ENCODE data around the gene CLEC11A. TPM values are rescaled to one million over a fixed set of nuclear protein-coding genes. Genes with fewer than 3 reads are reported as not detected.
"Not testable (repeated sequence)": the region's sequence is repeated elsewhere in the genome, so short reads cannot be mapped to it uniquely, and the experiment has no call there.

The CLEC11A gene
- total RNA-seq, 6 experiments from 2014 or later: 1.7 to 9.9 (median 5.0) TPM

GRCh38 chr19:50770888-50771287 lies 47.7 kb downstream of the CLEC11A start:
- Histone ChIP-seq H3K27me3 (peaks cover 0 to 5% of the 10 kb centered on the region in 2 donors), H3K4me1 (no peaks in the 10 kb centered on the region), H3K27ac (no peak overlapping the region), H3K4me3 (no peak overlapping the region), H3K36me3 (no peaks in the 10 kb centered on the region), H3K9me3 (no peaks in the 10 kb centered on the region)
- ATAC-seq: no peak
- intact Hi-C loops (cut with DNase I): no loop called here
- WGBS (ENCODE audit: insufficient coverage, low coverage, low lambda C conversion rate, missing lambda C conversion rate): 60% methylated on average over 2 of the region's 13 CpGs
- DNase-seq: no peak
- TF ChIP-seq, protein P1, sequence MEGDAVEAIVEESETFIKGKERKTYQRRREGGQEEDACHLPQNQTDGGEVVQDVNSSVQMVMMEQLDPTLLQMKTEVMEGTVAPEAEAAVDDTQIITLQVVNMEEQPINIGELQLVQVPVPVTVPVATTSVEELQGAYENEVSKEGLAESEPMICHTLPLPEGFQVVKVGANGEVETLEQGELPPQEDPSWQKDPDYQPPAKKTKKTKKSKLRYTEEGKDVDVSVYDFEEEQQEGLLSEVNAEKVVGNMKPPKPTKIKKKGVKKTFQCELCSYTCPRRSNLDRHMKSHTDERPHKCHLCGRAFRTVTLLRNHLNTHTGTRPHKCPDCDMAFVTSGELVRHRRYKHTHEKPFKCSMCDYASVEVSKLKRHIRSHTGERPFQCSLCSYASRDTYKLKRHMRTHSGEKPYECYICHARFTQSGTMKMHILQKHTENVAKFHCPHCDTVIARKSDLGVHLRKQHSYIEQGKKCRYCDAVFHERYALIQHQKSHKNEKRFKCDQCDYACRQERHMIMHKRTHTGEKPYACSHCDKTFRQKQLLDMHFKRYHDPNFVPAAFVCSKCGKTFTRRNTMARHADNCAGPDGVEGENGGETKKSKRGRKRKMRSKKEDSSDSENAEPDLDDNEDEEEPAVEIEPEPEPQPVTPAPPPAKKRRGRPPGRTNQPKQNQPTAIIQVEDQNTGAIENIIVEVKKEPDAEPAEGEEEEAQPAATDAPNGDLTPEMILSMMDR (IDR thresholded peaks at IDR 0.05): no peak
- TF ChIP-seq POLR2A (IDR thresholded peaks at IDR 0.05): no peak

DNA sequence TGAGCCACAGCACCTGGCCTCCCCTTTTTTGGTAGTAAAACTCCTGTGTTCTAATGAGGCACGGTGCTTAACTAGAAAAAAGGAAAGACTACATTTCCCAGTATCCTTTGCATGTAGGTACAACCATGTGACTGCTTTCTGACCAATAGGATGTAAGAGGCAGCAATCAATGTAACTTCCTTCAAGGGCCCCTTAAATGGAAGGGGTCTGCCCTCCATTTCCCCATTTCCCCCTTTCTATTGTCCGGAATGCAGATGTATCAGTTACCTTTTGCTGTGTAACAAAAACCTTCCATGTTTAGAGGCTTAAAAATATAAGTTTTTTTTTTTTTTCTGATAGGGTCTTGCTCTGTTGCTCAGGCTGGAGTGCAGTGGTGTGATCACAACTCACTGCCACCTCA lies 49.3 kb downstream of the CLEC11A start:
- H3K4me3 ChIP-seq: no peak overlapping the region
- WGBS (ENCODE audit: insufficient coverage, low coverage, low lambda C conversion rate, missing lambda C conversion rate): 39% methylated on average over 2 of the region's 2 CpGs
- no peak for ATAC-seq
- TF ChIP-seq POLR2A (IDR thresholded peaks at IDR 0.05): no peak
- TF ChIP-seq, protein P1 (IDR thresholded peaks at IDR 0.05): no peak
- no peaks in the 10 kb centered on the region for H3K4me1 ChIP-seq
- H3K36me3 ChIP-seq: no peaks in the 10 kb centered on the region
- intact Hi-C loops (cut with DNase I): no loop called here
- no peaks in the 10 kb centered on the region for H3K9me3 ChIP-seq
- no peak overlapping the region for H3K27ac ChIP-seq
- DNase-seq: no peak
- peaks cover 0 to 13% of the 10 kb centered on the region in 2 donors for H3K27me3 ChIP-seq

DNA sequence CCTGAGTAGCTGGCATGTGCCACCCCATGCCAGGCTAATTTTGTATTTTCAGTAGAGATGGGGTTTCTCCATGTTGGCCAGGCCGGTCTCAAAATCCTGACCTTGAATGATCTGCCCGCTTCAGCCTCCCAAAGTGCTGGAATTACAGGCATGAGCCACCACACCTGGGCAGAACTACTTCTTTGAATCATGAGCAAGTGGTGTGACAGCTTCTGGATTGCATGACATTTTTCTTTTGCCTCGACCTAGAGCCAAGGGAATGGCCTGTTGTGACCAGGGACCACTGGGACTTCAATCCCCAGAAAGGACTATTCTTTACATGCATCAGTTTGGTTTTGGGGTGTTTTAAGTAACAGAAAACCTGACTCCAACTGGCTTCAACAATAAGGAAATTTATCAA lies 49.7 kb downstream of the CLEC11A start:
- 63% methylated on average over 3 of the region's 3 CpGs for WGBS (ENCODE audit: insufficient coverage, low coverage, low lambda C conversion rate, missing lambda C conversion rate)
- peaks cover 0 to 13% of the 10 kb centered on the region in 2 donors for H3K27me3 ChIP-seq
- intact Hi-C loops (cut with DNase I): not testable (repeated sequence)

GRCh38 chr19:50773454-50773853 lies 50.3 kb downstream of the CLEC11A start:
- WGBS (ENCODE audit: insufficient coverage, low coverage, low lambda C conversion rate, missing lambda C conversion rate): 45% methylated on average over 4 of the region's 7 CpGs
- H3K27ac ChIP-seq; H3K4me1 ChIP-seq; H3K36me3 ChIP-seq; H3K4me3 ChIP-seq; DNase-seq; H3K9me3 ChIP-seq; ATAC-seq; intact Hi-C loops (cut with DNase I): not testable (repeated sequence)
- H3K27me3 ChIP-seq: peaks cover 0 to 14% of the 10 kb centered on the region in 2 donors

More for the DNA sequence above, 49.7 kb downstream of the CLEC11A start:
- not testable (repeated sequence) for H3K4me3 ChIP-seq, H3K36me3 ChIP-seq, ATAC-seq, H3K9me3 ChIP-seq, DNase-seq, H3K4me1 ChIP-seq, H3K27ac ChIP-seq

Other genes with a start within 250 kb of the CLEC11A start
- 10 to 100 TPM; 48.6 to 82.8 (median 74.2) TPM for gene EMC10, start 246.9 kb upstream of the CLEC11A start, total RNA-seq
- gene GARIN5A, start 246.5 kb upstream of the CLEC11A start, total RNA-seq: 1 to 10 TPM in 5 of 6 experiments, under 1 TPM in 1; 0.68 to 2.3 (median 1.5) TPM
- gene JOSD2, start 212.2 kb upstream of the CLEC11A start, total RNA-seq: 10 to 100 TPM; 15.0 to 27.5 (median 19.1) TPM
- 10 to 100 TPM; 22.1 to 67.8 (median 44.8) TPM for gene ASPDH, start 209.5 kb upstream of the CLEC11A start, total RNA-seq
- 1 to 10 TPM in 1 of 6 experiments, under 1 TPM in 5; 0.22 to 1.2 (median 0.52) TPM for gene LRRC4B, start 154.9 kb upstream of the CLEC11A start, total RNA-seq
- gene SYT3, start 83.5 kb upstream of the CLEC11A start, total RNA-seq: not detected
- not detected for gene C19orf81, start 73.9 kb upstream of the CLEC11A start, total RNA-seq
- under 1 TPM in 4 of 6 experiments, not detected in 2; 0.07 to 0.62 (median 0.25) TPM for gene SHANK1, start 3.6 kb upstream of the CLEC11A start, total RNA-seq
- gene GPR32, start 47.1 kb downstream of the CLEC11A start, total RNA-seq: not detected
- gene ACP4, start 67.1 kb downstream of the CLEC11A start, total RNA-seq: under 1 TPM in 1 of 6 experiments, not detected in 5; 0.37 TPM
- gene KLK1, start 100.4 kb downstream of the CLEC11A start, total RNA-seq: not detected
- not detected for gene KLK15, start 110.2 kb downstream of the CLEC11A start, total RNA-seq
- not detected for gene KLK3, start 131.6 kb downstream of the CLEC11A start, total RNA-seq
- gene KLK2, start 150.1 kb downstream of the CLEC11A start, total RNA-seq: not detected
- not detected for gene KLK4, start 188.0 kb downstream of the CLEC11A start, total RNA-seq
- gene KLK5, start 229.7 kb downstream of the CLEC11A start, total RNA-seq: not detected
- gene KLK6, start 246.2 kb downstream of the CLEC11A start, total RNA-seq: not detected

Measured in right lobe of liver (tissue), 6 donors.